GM13977 (cell line): ENCODE results near the gene CCDC127.

Experiments used
- DNase-seq: peaks from one replicate; pipeline ENCODE4 v3.0.0; 2012; ENCODE audit warnings: low spot score
- CTCF ChIP-seq: IDR thresholded peaks from 2 replicates; pipeline ENCODE4 v1.5.1; 2012; ENCODE audit warnings: mild to moderate bottlenecking, control low read depth; ENCODE audit not compliant: insufficient read depth; ENCODE audit errors: extremely low read depth, missing control alignments
- in situ Hi-C: fragments of 300-500 bp; cut with MboI; formaldehyde crosslinking; loops from one replicate; pipeline ENCODE4 v1.12.0; 2022; ENCODE audit warnings: low sequenced_read_pairs, low pct_unique_long_range_greater_than_20kb, mixed read lengths, inconsistent platforms; ENCODE audit not compliant: unreplicated experiment

Gene CCDC127

GRCh38 chr5:153256-153655 is 64.7 kb downstream of the CCDC127 start:
- no peak for DNase-seq
- in situ Hi-C loops: no loop called here
- TF ChIP-seq CTCF: no peak

GRCh38 chr5:152077-152476 is 65.9 kb downstream of the CCDC127 start:
- in situ Hi-C loops: no loop called here

GRCh38 chr5:150746-151145 is 67.2 kb downstream of the CCDC127 start:
- no peak for DNase-seq
- TF ChIP-seq CTCF: no peak
- in situ Hi-C loops: no loop called here

More at GRCh38 chr5:152077-152476, 65.9 kb downstream of the CCDC127 start:
- no peak for TF ChIP-seq CTCF
- no peak for DNase-seq

- in situ Hi-C loops: no loop called here
- no peak for TF ChIP-seq CTCF
- DNase-seq: no peak
These were observed 68.0 kb downstream of the CCDC127 start for GRCh38 chr5:149745-150485.

- DNase-seq: no peak
- in situ Hi-C loops: no loop called here
- no peak for TF ChIP-seq CTCF
These were observed 70.2 kb downstream of the CCDC127 start for GRCh38 chr5:147751-148150.
